GM08714 (cell line): ENCODE results near the gene CCNI2.
A peak's percentile ranks its signal among the peaks of the same experiment; 100 is the strongest.

Experiments used
- H3K4me3 ChIP-seq: fragments of 200-500 bp; sonication (Bioruptor generic); 2 replicates; pipeline ENCODE4 v1.5.1; 2014; ENCODE audit warnings: mild to moderate bottlenecking, low read length, inconsistent platforms
- ZNF274 ChIP-seq: IDR thresholded peaks from 2 replicates; pipeline ENCODE4 v1.6.1; 2012; ENCODE audit warnings: mild to moderate bottlenecking, low read depth, low read length

Gene CCNI2

GRCh38 chr5:132746954-132747615 lies at the start of gene CCNI2:
Gene CCNI2 (plus strand): TSS chr5:132747426. CDS start chr5:132747496, 70 bp downstream.
- TF ChIP-seq ZNF274: no peak
- H3K4me3 ChIP-seq: peak within 1 kb of the TSS; percentile 61; the same call in 1 of the 2 replicates

GRCh38 chr5:132704875-132705274 lies 42.4 kb upstream of the CCNI2 start:
- H3K4me3 ChIP-seq: no peak overlapping the region
- TF ChIP-seq ZNF274: no peak

- no peak overlapping the region for H3K4me3 ChIP-seq
- TF ChIP-seq ZNF274: no peak
These were observed 38.6 kb upstream of the CCNI2 start for GRCh38 chr5:132708645-132709044.

GRCh38 chr5:132714456-132715307 lies 32.5 kb upstream of the CCNI2 start:
- TF ChIP-seq ZNF274: no peak
- H3K4me3 ChIP-seq: no peak overlapping the region

GRCh38 chr5:132718544-132719312 lies 28.5 kb upstream of the CCNI2 start:
- H3K4me3 ChIP-seq: no peak overlapping the region
- no peak for TF ChIP-seq ZNF274

- TF ChIP-seq ZNF274: no peak
These were observed 21.5 kb upstream of the CCNI2 start for GRCh38 chr5:132725745-132726144.

GRCh38 chr5:132729896-132730295 lies 17.3 kb upstream of the CCNI2 start:
- no peak overlapping the region for H3K4me3 ChIP-seq
- TF ChIP-seq ZNF274: no peak

More at GRCh38 chr5:132725745-132726144, 21.5 kb upstream of the CCNI2 start:
- no peak overlapping the region for H3K4me3 ChIP-seq

GRCh38 chr5:132733499-132734148 lies 13.6 kb upstream of the CCNI2 start:
- no peak overlapping the region for H3K4me3 ChIP-seq
- no peak for TF ChIP-seq ZNF274

GRCh38 chr5:132734687-132735086 lies 12.5 kb upstream of the CCNI2 start:
- H3K4me3 ChIP-seq: no peak overlapping the region
- no peak for TF ChIP-seq ZNF274

GRCh38 chr5:132736853-132737833 lies 10.1 kb upstream of the CCNI2 start, which contains the start of gene KIF3A:
Gene KIF3A (minus strand): TSS chr5:132737546. CDS start chr5:132737419, 127 bp downstream.
- peak within 1 kb of the TSS; percentile 78 for H3K4me3 ChIP-seq
- TF ChIP-seq ZNF274: no peak

- TF ChIP-seq ZNF274: no peak
- peak overlapping the region; percentile 78; the same call in 1 of the 2 replicates for H3K4me3 ChIP-seq
These were observed 9.1 kb upstream of the CCNI2 start for GRCh38 chr5:132737982-132738681.

GRCh38 chr5:132739232-132739631 lies 8.0 kb upstream of the CCNI2 start:
- no peak overlapping the region for H3K4me3 ChIP-seq
- no peak for TF ChIP-seq ZNF274

GRCh38 chr5:132742158-132742557 lies 5.1 kb upstream of the CCNI2 start:
- H3K4me3 ChIP-seq: no peak overlapping the region
- no peak for TF ChIP-seq ZNF274
